ENCODE results near the gene ADIPOR2.

The ADIPOR2 gene

DNA sequence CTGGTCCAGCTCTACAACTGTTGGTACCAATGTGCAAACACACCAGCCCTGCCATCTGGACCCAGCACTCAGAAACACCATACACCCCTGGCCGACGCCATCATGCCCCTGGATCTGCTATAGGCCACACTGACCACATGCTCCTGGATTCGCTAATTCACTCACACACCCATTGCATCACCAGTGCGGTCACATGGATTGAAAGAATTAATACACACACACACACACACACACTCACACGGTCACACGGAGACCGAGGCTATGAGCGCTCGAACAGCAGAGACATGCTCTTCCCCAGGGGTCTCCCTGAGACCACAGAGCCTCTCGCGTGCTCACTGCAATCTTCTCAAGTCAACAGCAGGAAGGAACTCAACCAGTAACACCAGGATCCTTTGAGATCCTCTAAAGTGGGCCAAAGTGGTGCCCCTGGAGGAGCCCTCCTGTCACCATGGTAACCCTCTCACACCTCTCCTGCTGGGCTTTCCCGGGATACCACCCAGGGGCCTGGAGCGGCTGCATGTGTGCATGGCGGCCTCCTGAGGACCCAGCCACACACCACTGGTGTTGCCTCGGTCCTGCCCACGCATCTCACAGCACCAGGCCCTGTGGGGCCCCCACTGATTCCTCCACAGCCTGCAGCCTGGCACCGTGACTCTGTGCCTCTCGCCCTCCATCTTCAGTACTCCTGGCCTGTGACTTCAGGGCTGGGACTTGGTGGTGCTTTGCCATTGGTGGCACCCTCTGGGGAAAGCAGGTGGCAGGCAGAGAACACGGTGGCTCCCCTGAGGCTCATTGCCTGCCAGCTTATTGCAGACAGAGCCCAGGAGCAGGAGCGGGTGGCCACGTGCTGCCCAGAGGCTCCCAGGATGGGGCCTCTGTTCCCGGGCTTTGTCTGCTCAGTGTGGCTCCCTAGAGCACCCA, 144.6 kb downstream of the ADIPOR2 start:
- H3K27ac ChIP-seq (ENCODE audit: low read length), result no peak overlapping the region
- H3K4me3 ChIP-seq (ENCODE audit: low read length), result no peak overlapping the region
- H3K9me3 ChIP-seq (ENCODE audit: control insufficient read depth, low read depth, low read length), result no peaks in the 10 kb centered on the region
- H3K9ac ChIP-seq (ENCODE audit: low read length), result no peak overlapping the region
- no peaks in the 10 kb centered on the region for H3K36me3 ChIP-seq (ENCODE audit: control insufficient read depth, low read depth, low read length)
- H3K4me1 ChIP-seq (ENCODE audit: control insufficient read depth, low read depth, low read length), result peaks cover 7% of the 10 kb centered on the region
- peaks cover 18% of the 10 kb centered on the region for H3K27me3 ChIP-seq (ENCODE audit: control insufficient read depth, insufficient read depth, low read length)

- Histone ChIP-seq H3K4me3 (ENCODE audit: low read length) (no peak overlapping the region), H3K4me1 (ENCODE audit: control insufficient read depth, low read depth, low read length) (peaks cover 5% of the 10 kb centered on the region), H3K9me3 (ENCODE audit: control insufficient read depth, low read depth, low read length) (no peaks in the 10 kb centered on the region), H3K36me3 (ENCODE audit: control insufficient read depth, low read depth, low read length) (no peaks in the 10 kb centered on the region), H3K27me3 (ENCODE audit: control insufficient read depth, insufficient read depth, low read length) (peaks cover 12% of the 10 kb centered on the region), H3K27ac (ENCODE audit: low read length) (no peak overlapping the region), H3K9ac (ENCODE audit: low read length) (no peak overlapping the region)
These were observed 145.5 kb downstream of the ADIPOR2 start for GRCh38 chr12:1836241-1836803.

- Histone ChIP-seq H3K27ac (ENCODE audit: low read length) (no peak overlapping the region), H3K36me3 (ENCODE audit: control insufficient read depth, low read depth, low read length) (no peaks in the 10 kb centered on the region), H3K9me3 (ENCODE audit: control insufficient read depth, low read depth, low read length) (no peaks in the 10 kb centered on the region), H3K4me1 (ENCODE audit: control insufficient read depth, low read depth, low read length) (peaks cover 3% of the 10 kb centered on the region), H3K27me3 (ENCODE audit: control insufficient read depth, insufficient read depth, low read length) (peaks cover 6% of the 10 kb centered on the region), H3K9ac (ENCODE audit: low read length) (no peak overlapping the region), H3K4me3 (ENCODE audit: low read length) (no peak overlapping the region)
These were observed 146.1 kb downstream of the ADIPOR2 start for GRCh38 chr12:1836854-1837421.

DNA sequence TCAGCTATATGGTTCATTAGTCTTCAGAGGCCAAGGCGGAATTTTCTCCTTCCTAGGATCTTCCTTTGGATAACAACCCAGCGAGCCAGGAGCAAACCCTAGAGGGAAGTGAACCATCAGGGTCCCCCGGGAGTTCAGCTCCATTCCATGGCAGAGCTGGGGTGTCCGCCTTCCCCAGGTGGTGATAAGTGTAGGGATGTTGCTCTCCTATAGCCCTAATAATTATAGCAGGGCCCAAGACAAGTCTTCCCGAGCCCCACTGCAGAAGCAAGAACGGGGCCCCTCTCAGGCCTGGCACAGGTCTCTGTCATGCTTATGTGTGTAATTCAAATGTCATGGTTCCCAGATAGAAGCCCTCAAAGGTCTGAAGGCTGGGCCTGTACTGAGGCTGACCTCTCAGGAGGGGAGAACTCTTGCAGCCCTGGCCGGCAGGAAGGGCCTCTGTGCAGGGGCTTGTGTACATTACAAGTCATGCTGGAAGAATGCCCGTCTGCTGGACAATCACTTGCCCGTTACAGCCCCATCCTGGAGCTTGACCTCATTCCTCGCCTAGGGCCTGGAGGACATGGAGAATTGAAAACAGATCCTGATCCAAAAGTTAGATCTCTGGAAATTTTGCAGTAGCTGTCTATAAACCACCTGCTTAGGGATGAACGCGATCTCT, 146.8 kb downstream of the ADIPOR2 start:
- Histone ChIP-seq H3K27me3 (ENCODE audit: control insufficient read depth, insufficient read depth, low read length) (no peaks in the 10 kb centered on the region), H3K27ac (ENCODE audit: low read length) (no peak overlapping the region), H3K9me3 (ENCODE audit: control insufficient read depth, low read depth, low read length) (no peaks in the 10 kb centered on the region), H3K36me3 (ENCODE audit: control insufficient read depth, low read depth, low read length) (no peaks in the 10 kb centered on the region), H3K9ac (ENCODE audit: low read length) (no peak overlapping the region), H3K4me3 (ENCODE audit: low read length) (no peak overlapping the region), H3K4me1 (ENCODE audit: control insufficient read depth, low read depth, low read length) (peaks cover 3% of the 10 kb centered on the region)
